ENCODE data around the gene CDKN2B-AS1.

CDKN2B-AS1 gene

DNA sequence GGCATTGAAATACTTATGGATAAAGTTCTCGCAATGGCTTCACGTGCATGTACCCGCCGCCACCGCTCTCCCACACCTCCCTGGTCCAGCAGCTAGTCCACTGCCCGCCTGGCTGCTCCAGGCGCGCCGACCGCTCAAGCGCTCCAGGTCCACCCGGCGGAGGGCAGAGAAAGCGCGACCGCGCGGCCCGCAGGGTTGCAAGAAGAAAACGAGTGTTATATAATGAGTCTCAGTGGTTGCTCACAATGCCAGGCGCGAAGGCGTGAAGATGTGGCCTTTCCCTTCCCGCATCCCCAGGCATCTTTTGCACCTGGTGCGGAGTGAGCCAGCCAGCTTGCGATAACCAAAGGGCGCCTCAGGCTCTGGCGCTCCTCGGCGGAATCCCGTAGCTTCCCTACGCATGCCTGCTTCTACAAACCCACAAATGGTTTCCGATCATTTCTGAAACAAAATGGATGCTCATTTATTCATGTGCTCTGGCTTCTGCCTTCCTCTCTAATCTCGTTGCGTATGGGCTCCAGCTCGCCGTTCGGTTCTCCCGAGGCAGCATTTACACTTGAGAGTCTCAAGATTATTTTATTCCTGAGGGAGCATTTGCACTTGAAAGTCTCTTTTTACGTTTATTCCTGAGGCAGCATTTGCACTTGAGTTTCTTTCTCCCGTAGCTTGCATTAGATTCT is 26.1 kb upstream of the CDKN2B-AS1 start:
- Histone ChIP-seq H3K9me3 (ENCODE audit: control insufficient read depth in 5 of 5, low read length in 5 of 5) (no peaks in the 10 kb centered on the region), H3K27ac (ENCODE audit: low read depth, low read length) (no peak overlapping the region), H3K27me3 (ENCODE audit: control insufficient read depth in 5 of 5, insufficient read depth in 4 of 5, low read length in 5 of 5) (peaks cover 64 to 90% (median 71%) of the 10 kb centered on the region in 5 donors), H3K36me3 (ENCODE audit: control insufficient read depth in 5 of 5, insufficient read depth in 5 of 5, low read length in 5 of 5) (no peaks in the 10 kb centered on the region), H3K4me1 (ENCODE audit: control insufficient read depth in 5 of 5, insufficient read depth in 5 of 5, low read length in 5 of 5) (peaks cover 2 to 30% (median 27%) of the 10 kb centered on the region in 5 donors), H3K4me3 (ENCODE audit: low read depth in 1 of 5, low read length in 5 of 5) (no peak overlapping the region), H3K9ac (ENCODE audit: low read length in 5 of 5) (no peak overlapping the region)

DNA sequence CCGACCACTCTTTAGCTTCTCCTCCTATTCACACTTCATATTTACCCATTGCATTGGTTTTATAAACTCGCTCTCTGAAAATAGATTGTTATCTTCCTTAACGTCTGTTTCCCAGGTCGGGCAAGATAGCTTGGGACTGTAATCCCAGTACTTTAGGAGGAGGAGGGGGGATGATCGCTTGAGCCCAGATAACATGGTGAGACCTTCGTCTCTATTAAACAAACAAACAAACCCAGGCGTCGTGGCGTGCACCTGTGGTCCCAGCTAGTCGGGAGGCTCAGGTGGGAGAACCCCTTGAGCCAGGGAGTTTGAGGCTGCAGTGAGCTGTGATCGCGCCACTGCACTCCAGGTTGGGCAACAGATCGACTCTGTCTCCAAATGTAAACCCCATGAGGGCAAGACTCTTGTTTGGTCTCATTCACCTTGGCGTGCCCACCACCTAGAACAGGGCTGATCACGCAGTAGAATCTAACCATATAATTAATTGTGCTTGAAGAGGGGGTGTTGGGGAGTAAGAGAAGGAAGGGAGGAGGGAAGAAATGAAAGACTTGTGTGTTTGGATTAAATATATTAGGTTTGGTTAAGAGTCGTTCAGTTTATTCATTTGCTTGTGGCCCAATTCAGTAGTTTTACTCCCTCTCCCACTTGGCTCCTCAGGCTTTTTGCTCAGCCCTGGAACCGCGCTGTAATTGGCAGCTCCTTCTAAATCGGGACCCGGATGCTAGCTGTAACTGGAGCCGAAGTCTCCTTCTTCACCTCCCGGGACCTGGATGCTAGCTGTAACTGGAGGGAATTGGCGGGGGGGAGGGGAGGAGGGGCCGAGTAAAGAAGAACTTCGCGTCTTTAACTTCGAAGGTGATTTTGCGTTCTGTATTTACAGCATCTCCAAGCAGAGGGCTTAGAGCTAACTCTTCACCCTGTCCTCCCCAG is 25.3 kb upstream of the CDKN2B-AS1 start:
- Histone ChIP-seq H3K9ac (ENCODE audit: low read length in 5 of 5) (no peak overlapping the region), H3K9me3 (ENCODE audit: control insufficient read depth in 5 of 5, low read length in 5 of 5) (no peaks in the 10 kb centered on the region), H3K4me3 (ENCODE audit: low read depth in 1 of 5, low read length in 5 of 5) (no peak overlapping the region), H3K27ac (ENCODE audit: low read depth, low read length) (no peak overlapping the region), H3K36me3 (ENCODE audit: control insufficient read depth in 5 of 5, insufficient read depth in 5 of 5, low read length in 5 of 5) (no peaks in the 10 kb centered on the region), H3K27me3 (ENCODE audit: control insufficient read depth in 5 of 5, insufficient read depth in 4 of 5, low read length in 5 of 5) (peaks cover 71 to 95% (median 79%) of the 10 kb centered on the region in 5 donors), H3K4me1 (ENCODE audit: control insufficient read depth in 5 of 5, insufficient read depth in 5 of 5, low read length in 5 of 5) (peaks cover 2 to 32% (median 28%) of the 10 kb centered on the region in 5 donors)

DNA sequence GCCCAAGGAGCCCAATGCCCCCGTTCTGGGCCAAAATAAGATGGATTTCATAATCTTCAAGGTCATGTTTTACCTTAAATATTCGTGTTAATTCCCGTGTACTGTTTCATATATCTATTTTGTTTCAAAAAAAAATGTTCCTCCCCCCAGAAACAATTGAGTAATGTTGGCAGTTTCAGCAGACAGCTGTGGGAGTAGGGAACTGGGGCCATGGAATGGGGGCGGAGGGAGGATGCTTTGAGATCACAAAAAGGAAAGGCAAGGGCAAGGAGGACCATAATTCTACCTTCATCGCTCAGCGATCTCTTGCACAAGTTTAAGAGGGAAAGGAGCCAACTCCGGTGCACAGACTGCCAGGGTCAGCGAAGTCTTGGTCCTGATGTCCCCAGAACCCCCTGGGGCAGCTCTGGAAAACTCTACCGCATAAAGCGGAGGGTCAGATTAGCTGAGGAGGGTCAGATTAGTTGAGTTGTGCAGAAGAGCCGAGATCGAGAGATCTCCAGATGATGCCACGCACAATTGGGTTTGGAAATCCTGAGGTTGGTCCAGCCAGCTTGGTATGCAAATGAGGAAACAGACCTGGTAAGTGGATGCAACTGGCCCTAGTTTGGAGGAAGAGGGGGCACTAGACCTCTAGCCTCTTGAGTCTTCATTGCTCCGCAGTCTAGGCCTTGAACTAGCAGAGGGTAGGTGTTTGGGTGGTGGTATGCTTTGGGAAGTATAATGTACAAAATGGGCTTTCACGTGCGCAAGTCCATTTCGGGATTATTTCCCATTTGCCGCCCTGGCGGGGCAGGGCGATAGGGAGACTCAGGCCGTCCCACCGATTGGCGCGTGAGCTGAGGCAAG is 24.4 kb upstream of the CDKN2B-AS1 start:
- peaks cover 72 to 99% (median 82%) of the 10 kb centered on the region in 5 donors for H3K27me3 ChIP-seq (ENCODE audit: control insufficient read depth in 5 of 5, insufficient read depth in 4 of 5, low read length in 5 of 5)
- no peak overlapping the region for H3K4me3 ChIP-seq (ENCODE audit: low read depth in 1 of 5, low read length in 5 of 5)
- H3K9ac ChIP-seq (ENCODE audit: low read length in 5 of 5), result no peak overlapping the region
- no peak overlapping the region for H3K27ac ChIP-seq (ENCODE audit: low read depth, low read length)
- H3K4me1 ChIP-seq (ENCODE audit: control insufficient read depth in 5 of 5, insufficient read depth in 5 of 5, low read length in 5 of 5), result peaks cover under 1 to 36% (median 32%) of the 10 kb centered on the region in 5 donors
- no peaks in the 10 kb centered on the region for H3K9me3 ChIP-seq (ENCODE audit: control insufficient read depth in 5 of 5, low read length in 5 of 5)
- no peaks in the 10 kb centered on the region for H3K36me3 ChIP-seq (ENCODE audit: control insufficient read depth in 5 of 5, insufficient read depth in 5 of 5, low read length in 5 of 5)

DNA sequence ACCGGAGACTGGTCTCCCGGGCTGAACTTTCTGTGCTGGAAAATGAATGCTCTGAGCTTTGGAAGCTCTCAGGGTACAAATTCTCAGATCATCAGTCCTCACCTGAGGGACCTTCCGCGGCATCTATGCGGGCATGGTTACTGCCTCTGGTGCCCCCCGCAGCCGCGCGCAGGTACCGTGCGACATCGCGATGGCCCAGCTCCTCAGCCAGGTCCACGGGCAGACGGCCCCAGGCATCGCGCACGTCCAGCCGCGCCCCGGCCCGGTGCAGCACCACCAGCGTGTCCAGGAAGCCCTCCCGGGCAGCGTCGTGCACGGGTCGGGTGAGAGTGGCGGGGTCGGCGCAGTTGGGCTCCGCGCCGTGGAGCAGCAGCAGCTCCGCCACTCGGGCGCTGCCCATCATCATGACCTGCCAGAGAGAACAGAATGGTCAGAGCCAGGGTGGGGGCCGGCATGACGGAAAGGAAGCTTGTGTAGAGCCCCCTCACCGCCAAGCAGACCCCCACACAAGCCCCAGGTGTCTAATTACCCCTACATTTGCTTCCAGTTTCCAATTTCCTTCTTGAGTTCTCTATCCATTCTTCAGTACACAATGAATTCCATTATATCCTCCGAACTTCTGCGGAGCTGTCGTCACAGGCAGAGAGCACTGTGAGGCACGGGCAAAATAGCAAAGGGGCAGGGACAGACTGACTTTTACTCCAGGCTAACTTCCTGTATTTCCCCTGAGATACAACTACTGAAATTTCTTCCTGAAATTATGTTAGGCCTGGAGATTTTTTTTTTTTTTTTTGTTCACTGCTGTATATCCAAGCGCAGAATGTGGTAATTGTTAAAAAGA is 23.6 kb upstream of the CDKN2B-AS1 start:
- Histone ChIP-seq H3K9me3 (ENCODE audit: control insufficient read depth in 5 of 5, low read length in 5 of 5) (no peaks in the 10 kb centered on the region), H3K27ac (ENCODE audit: low read depth, low read length) (no peak overlapping the region), H3K4me3 (ENCODE audit: low read depth in 1 of 5, low read length in 5 of 5) (no peak overlapping the region), H3K27me3 (ENCODE audit: control insufficient read depth in 5 of 5, insufficient read depth in 4 of 5, low read length in 5 of 5) (peaks cover 72 to 99% (median 81%) of the 10 kb centered on the region in 5 donors), H3K4me1 (ENCODE audit: control insufficient read depth in 5 of 5, insufficient read depth in 5 of 5, low read length in 5 of 5) (peaks cover 0 to 32% (median 29%) of the 10 kb centered on the region in 5 donors), H3K36me3 (ENCODE audit: control insufficient read depth in 5 of 5, insufficient read depth in 5 of 5, low read length in 5 of 5) (no peaks in the 10 kb centered on the region), H3K9ac (ENCODE audit: low read length in 5 of 5) (no peak overlapping the region)

DNA sequence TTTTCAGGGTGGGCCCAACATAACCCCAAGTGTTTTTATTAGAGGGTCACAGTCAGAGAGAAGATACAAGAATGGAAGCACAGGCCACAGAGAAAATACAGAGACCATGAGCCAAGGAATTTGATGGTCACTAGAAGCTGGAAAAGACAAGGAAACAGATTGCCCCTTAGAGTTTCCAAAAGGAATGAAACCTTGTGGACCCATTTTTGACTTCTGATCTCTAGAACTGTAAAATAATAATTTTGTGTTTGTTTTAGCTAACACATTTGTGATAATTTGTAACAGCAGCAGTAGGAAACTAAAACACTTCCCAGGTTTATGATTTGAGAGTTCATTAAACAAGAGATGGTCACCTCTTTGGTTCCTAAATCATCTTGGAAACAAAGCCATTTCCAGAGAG is 22.2 kb upstream of the CDKN2B-AS1 start:
- no peak overlapping the region for H3K27ac ChIP-seq (ENCODE audit: low read depth, low read length)
- H3K4me1 ChIP-seq (ENCODE audit: control insufficient read depth in 5 of 5, insufficient read depth in 5 of 5, low read length in 5 of 5), result peaks cover 0 to 29% (median 24%) of the 10 kb centered on the region in 5 donors
- H3K9ac ChIP-seq (ENCODE audit: low read length in 5 of 5), result no peak overlapping the region
- peaks cover 72 to 99% (median 81%) of the 10 kb centered on the region in 5 donors for H3K27me3 ChIP-seq (ENCODE audit: control insufficient read depth in 5 of 5, insufficient read depth in 4 of 5, low read length in 5 of 5)
- H3K4me3 ChIP-seq (ENCODE audit: low read depth in 1 of 5, low read length in 5 of 5), result no peak overlapping the region
- no peaks in the 10 kb centered on the region for H3K36me3 ChIP-seq (ENCODE audit: control insufficient read depth in 5 of 5, insufficient read depth in 5 of 5, low read length in 5 of 5)
- H3K9me3 ChIP-seq (ENCODE audit: control insufficient read depth in 5 of 5, low read length in 5 of 5), result peaks cover 0 to 2% (median 0%) of the 10 kb centered on the region in 5 donors

DNA sequence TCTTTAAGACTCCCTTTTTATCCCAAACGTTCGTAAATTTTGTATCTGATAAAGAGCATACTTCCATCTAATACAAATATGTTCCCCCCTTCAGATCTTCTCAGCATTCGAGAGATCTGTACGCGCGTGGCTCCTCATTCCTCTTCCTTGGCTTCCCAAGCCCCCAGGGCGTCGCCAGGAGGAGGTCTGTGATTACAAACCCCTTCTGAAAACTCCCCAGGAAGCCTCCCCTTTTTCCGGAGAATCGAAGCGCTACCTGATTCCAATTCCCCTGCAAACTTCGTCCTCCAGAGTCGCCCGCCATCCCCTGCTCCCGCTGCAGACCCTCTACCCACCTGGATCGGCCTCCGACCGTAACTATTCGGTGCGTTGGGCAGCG is 20.3 kb upstream of the CDKN2B-AS1 start:
- Histone ChIP-seq H3K36me3 (ENCODE audit: control insufficient read depth in 5 of 5, insufficient read depth in 5 of 5, low read length in 5 of 5) (no peaks in the 10 kb centered on the region), H3K27ac (ENCODE audit: low read depth, low read length) (no peak overlapping the region), H3K9ac (ENCODE audit: low read length in 5 of 5) (no peak overlapping the region), H3K4me3 (ENCODE audit: low read depth in 1 of 5, low read length in 5 of 5) (peak overlapping the region in 4 of 5 donors; percentile 19 to 62 (median 44)), H3K27me3 (ENCODE audit: control insufficient read depth in 5 of 5, insufficient read depth in 4 of 5, low read length in 5 of 5) (peaks cover 61 to 91% (median 72%) of the 10 kb centered on the region in 5 donors), H3K4me1 (ENCODE audit: control insufficient read depth in 5 of 5, insufficient read depth in 5 of 5, low read length in 5 of 5) (peaks cover 0 to 22% (median 16%) of the 10 kb centered on the region in 5 donors), H3K9me3 (ENCODE audit: control insufficient read depth in 5 of 5, low read length in 5 of 5) (peaks cover 0 to 2% (median 0%) of the 10 kb centered on the region in 5 donors)

DNA sequence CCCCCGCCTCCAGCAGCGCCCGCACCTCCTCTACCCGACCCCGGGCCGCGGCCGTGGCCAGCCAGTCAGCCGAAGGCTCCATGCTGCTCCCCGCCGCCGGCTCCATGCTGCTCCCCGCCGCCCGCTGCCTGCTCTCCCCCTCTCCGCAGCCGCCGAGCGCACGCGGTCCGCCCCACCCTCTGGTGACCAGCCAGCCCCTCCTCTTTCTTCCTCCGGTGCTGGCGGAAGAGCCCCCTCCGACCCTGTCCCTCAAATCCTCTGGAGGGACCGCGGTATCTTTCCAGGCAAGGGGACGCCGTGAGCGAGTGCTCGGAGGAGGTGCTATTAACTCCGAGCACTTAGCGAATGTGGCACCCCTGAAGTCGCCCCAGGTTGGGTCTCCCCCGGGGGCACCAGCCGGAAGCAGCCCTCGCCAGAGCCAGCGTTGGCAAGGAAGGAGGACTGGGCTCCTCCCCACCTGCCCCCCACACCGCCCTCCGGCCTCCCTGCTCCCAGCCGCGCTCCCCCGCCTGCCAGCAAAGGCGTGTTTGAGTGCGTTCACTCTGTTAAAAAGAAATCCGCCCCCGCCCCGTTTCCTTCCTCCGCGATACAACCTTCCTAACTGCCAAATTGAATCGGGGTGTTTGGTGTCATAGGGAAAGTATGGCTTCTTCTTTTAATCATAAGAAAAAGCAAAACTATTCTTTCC is 19.7 kb upstream of the CDKN2B-AS1 start:
- Histone ChIP-seq H3K27ac (ENCODE audit: low read depth, low read length) (no peak overlapping the region), H3K27me3 (ENCODE audit: control insufficient read depth in 5 of 5, insufficient read depth in 4 of 5, low read length in 5 of 5) (peaks cover 61 to 90% (median 72%) of the 10 kb centered on the region in 5 donors), H3K9ac (ENCODE audit: low read length in 5 of 5) (peak overlapping the region in 1 of 5 donors; percentile 52)

DNA sequence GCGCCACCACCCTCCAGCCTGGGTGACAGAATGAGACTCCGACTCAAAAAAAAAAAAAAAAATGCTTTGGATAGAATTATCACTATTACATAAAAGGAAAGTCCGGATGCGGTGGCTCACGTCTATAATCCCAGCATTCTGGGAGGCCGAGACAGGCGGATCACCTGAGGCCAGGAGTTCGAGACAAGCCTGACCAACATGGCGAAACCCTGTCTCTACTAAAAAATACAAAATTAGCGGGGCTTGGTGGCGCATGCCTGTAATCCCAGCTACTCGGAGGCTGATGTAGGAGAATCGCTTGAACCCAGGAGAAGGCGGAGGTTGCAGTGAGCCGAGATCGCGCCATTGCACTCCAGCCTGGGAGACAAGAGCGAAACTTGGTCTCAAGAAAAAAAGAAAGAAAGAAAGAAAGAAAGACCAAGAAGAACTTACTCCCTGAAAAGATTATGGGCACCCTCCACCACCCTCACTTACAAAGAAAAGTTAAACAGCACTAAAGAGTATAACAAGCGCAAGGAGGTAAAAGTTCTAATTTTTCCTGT is 18.2 kb upstream of the CDKN2B-AS1 start:
- Histone ChIP-seq H3K4me3 (ENCODE audit: low read depth in 1 of 5, low read length in 5 of 5) (no peak overlapping the region), H3K9me3 (ENCODE audit: control insufficient read depth in 5 of 5, low read length in 5 of 5) (peaks cover 0 to 2% (median 0%) of the 10 kb centered on the region in 5 donors), H3K4me1 (ENCODE audit: control insufficient read depth in 5 of 5, insufficient read depth in 5 of 5, low read length in 5 of 5) (peaks cover 0 to 15% (median 15%) of the 10 kb centered on the region in 5 donors), H3K27ac (ENCODE audit: low read depth, low read length) (no peak overlapping the region), H3K36me3 (ENCODE audit: control insufficient read depth in 5 of 5, insufficient read depth in 5 of 5, low read length in 5 of 5) (no peaks in the 10 kb centered on the region), H3K27me3 (ENCODE audit: control insufficient read depth in 5 of 5, insufficient read depth in 4 of 5, low read length in 5 of 5) (peaks cover 50 to 77% (median 58%) of the 10 kb centered on the region in 5 donors), H3K9ac (ENCODE audit: low read length in 5 of 5) (no peak overlapping the region)

More for the DNA sequence above, 19.7 kb upstream of the CDKN2B-AS1 start:
- H3K4me3 ChIP-seq (ENCODE audit: low read depth in 1 of 5, low read length in 5 of 5), result peak overlapping the region; percentile 36 to 62 (median 53)
- peaks cover 0 to 2% (median 0%) of the 10 kb centered on the region in 5 donors for H3K9me3 ChIP-seq (ENCODE audit: control insufficient read depth in 5 of 5, low read length in 5 of 5)
- no peaks in the 10 kb centered on the region for H3K36me3 ChIP-seq (ENCODE audit: control insufficient read depth in 5 of 5, insufficient read depth in 5 of 5, low read length in 5 of 5)
- H3K4me1 ChIP-seq (ENCODE audit: control insufficient read depth in 5 of 5, insufficient read depth in 5 of 5, low read length in 5 of 5), result peaks cover 0 to 22% (median 16%) of the 10 kb centered on the region in 5 donors

All from subcutaneous abdominal adipose tissue (tissue), 5 donors.